HEK293T (cell line): ENCODE data around the gene MARCHF4.

ENCODE experiments used
- CTCF ChIA-PET: fragments of 350-600 bp; formaldehyde crosslinking; extraction: SDS; loops from one replicate; lab custom pipeline; 2021; ENCODE audit warnings: antibody characterized with exemption, inconsistent platforms; lab: Yijun Ruan, JAX
- POLR2A ChIA-PET: fragments of 350-600 bp; formaldehyde crosslinking; extraction: SDS; loops from one replicate; lab custom pipeline; 2020; ENCODE audit warnings: antibody characterized with exemption, inconsistent platforms; lab: Yijun Ruan, JAX
- DNase-seq: peaks from one replicate; pipeline ENCODE4 v3.0.0; 2012; ENCODE audit warnings: mixed read lengths; ENCODE audit errors: extremely low spot score
- ARNT ChIP-seq: fragments of 450-650 bp; IDR thresholded peaks from 2 replicates; pipeline ENCODE4 v1.6.1; 2017; ENCODE audit warnings: mild to moderate bottlenecking
- BHLHE40 ChIP-seq: fragments of 450-650 bp; IDR thresholded peaks from 2 replicates; pipeline ENCODE4 v1.6.1; 2016; ENCODE audit warnings: mild to moderate bottlenecking, moderate library complexity, borderline replicate concordance
- CTBP1 ChIP-seq: fragments of 450-650 bp; IDR thresholded peaks from 2 replicates; pipeline ENCODE4 v1.6.1; 2016; ENCODE audit warnings: borderline replicate concordance
- ELF4 ChIP-seq: fragments of 450-650 bp; IDR thresholded peaks from 2 replicates; pipeline ENCODE4 v1.6.1; 2017; ENCODE audit warnings: antibody characterized with exemption
- FOXA1 ChIP-seq: fragments of 450-650 bp; IDR thresholded peaks from 2 replicates; pipeline ENCODE4 v1.6.1; 2016; ENCODE audit warnings: mild to moderate bottlenecking
- FOXK2 ChIP-seq: fragments of 450-650 bp; IDR thresholded peaks from 2 replicates; pipeline ENCODE4 v1.6.1; 2016; ENCODE audit warnings: mild to moderate bottlenecking
- FOXM1 ChIP-seq: fragments of 450-650 bp; IDR thresholded peaks from 2 replicates; pipeline ENCODE4 v1.6.1; 2017; ENCODE audit warnings: mild to moderate bottlenecking, borderline replicate concordance
- HDGF ChIP-seq: fragments of 450-650 bp; IDR thresholded peaks from 2 replicates; pipeline ENCODE4 v1.6.1; 2017; ENCODE audit warnings: antibody characterized with exemption, borderline replicate concordance
- L3MBTL2 ChIP-seq: fragments of 450-650 bp; conservative IDR thresholded peaks from 2 replicates; pipeline ENCODE4 v1.6.1; 2016; ENCODE audit warnings: mild to moderate bottlenecking
- LEF1 ChIP-seq: fragments of 450-650 bp; IDR thresholded peaks from 2 replicates; pipeline ENCODE4 v1.6.1; 2017; ENCODE audit warnings: mild to moderate bottlenecking, borderline replicate concordance
- NFRKB ChIP-seq: fragments of 450-650 bp; IDR thresholded peaks from 2 replicates; pipeline ENCODE4 v1.6.1; 2016; ENCODE audit warnings: mild to moderate bottlenecking, moderate library complexity
- SP1 ChIP-seq: fragments of 450-650 bp; IDR thresholded peaks from 2 replicates; pipeline ENCODE4 v1.6.1; 2017
- SUZ12 ChIP-seq: fragments of 450-650 bp; IDR thresholded peaks from 2 replicates; pipeline ENCODE4 v1.6.1; 2016; ENCODE audit warnings: mild to moderate bottlenecking
- TARDBP ChIP-seq: fragments of 450-650 bp; IDR thresholded peaks from 2 replicates; pipeline ENCODE4 v1.6.1; 2016
- ZNF384 ChIP-seq: fragments of 450-650 bp; IDR thresholded peaks from 2 replicates; pipeline ENCODE4 v1.6.1; 2016
- TF ChIP-seq, protein P1 (sequence below): fragments of 450-650 bp; IDR thresholded peaks from 2 replicates; pipeline ENCODE4 v1.6.1; 2016

Gene MARCHF4

DNA sequence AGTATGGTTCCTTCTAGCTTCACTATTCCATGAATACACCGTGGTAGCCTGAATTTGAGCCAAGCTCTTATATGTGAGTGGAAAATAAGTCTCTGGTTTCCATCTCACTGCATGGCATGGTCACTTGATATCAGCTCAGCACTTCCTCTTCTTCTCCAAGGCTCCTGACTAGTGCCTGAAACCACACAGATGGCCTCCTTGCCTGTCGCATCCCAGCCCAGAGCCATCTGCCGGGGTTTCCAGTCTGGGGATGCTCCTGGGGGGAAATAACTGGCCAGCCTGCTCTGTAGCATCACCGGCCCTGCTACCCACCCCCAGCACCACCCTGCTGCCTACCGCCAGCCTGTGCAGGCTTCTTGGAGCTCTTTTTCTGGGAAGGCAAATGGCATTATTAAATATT is 7.7 kb upstream of the MARCHF4 start:
- CTCF ChIA-PET = no interaction called here
- TF ChIP-seq SUZ12 (no peak), FOXK2 (no peak), NFRKB (no peak), L3MBTL2 (no peak), LEF1 (no peak), ELF4 (no peak), BHLHE40 (no peak), HDGF (no peak), ARNT (no peak)
- TF ChIP-seq, protein P1, sequence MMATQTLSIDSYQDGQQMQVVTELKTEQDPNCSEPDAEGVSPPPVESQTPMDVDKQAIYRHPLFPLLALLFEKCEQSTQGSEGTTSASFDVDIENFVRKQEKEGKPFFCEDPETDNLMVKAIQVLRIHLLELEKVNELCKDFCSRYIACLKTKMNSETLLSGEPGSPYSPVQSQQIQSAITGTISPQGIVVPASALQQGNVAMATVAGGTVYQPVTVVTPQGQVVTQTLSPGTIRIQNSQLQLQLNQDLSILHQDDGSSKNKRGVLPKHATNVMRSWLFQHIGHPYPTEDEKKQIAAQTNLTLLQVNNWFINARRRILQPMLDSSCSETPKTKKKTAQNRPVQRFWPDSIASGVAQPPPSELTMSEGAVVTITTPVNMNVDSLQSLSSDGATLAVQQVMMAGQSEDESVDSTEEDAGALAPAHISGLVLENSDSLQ = no peak
- POLR2A ChIA-PET = no interaction called here
- no peak for DNase-seq

DNA sequence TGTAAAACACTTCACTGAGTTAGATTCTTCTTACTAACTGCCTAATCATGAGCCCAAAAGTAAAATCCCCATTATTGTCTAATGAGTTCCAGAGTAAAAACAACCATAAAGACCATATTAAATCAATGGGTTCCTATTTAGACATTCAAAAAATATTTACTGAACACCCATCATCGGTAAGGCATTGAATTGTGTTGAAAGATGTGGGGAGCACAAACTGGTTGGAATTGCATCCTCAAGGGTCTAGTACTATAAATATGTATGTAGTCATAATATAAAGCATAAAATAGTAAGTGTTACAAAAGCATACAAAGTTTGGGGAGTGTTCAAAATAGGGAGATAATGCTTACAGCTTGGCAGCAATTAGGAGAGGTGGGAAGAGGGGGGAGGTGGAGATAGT is 3.0 kb upstream of the MARCHF4 start:
- TF ChIP-seq ZNF384 (no peak), NFRKB (no peak), ELF4 (no peak), LEF1 (no peak), TARDBP (no peak), SUZ12 (no peak), CTBP1 (no peak), HDGF (no peak), FOXM1 (no peak)
- TF ChIP-seq, protein P1 = no peak

DNA sequence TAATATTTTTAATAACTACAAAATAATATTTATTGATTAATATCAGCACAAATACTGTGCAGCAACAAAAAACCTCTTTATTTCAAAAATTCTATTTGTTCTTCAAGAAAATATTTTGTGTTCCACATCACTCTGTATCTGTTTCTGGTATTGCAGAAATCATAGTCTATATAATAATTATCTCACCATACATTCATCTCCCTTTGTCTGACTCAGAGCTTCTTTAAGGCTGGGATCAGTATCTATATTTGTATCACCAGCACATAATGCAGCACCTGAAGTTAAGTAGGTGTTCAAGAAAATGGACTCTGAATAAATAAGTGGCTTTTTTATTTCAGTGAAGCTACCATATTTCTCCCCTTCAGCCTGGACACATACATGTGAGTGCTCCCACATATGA is 1.6 kb upstream of the MARCHF4 start:
- POLR2A ChIA-PET = no interaction called here
- CTCF ChIA-PET = no interaction called here
- no peak for TF ChIP-seq ARNT
- no peak for TF ChIP-seq FOXK2
- TF ChIP-seq ELF4 = no peak
- no peak for TF ChIP-seq TARDBP
- DNase-seq = no peak

More for the DNA sequence above, 3.0 kb upstream of the MARCHF4 start:
- POLR2A ChIA-PET = no interaction called here
- CTCF ChIA-PET = no interaction called here
- no peak for DNase-seq

DNA sequence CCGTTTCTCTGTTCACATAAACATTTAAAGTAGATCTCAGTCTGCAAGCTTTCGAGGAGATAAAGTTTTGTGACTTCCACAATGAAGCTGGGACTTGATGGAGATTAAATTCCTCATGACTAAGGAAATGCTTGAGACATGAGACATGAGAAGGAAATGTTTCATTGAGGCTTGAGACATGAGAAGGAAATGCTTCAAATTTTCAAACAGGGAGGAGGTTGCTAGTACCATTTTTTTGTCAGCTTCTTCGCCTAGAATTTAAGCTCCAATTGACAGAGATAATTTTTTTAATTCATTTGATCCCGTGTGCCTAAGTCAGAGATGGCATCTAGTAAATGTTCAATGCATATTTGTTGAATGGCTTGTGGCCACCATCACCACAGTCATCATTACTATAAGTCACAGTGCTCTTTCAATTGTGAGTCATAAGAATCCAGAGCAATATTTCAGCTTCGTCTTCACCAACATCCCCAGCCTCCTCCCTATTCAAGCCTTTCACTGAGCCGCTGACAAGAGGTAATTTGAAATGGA is 543 bp upstream of the MARCHF4 start:
- ChIA-PET CTCF (no interaction called here), POLR2A (interaction anchor here (0.6 kb wide), 1 partner anchor 10 kb away, joined by 3 read pairs; no protein-coding TSS in a partner anchor)
- no peak for DNase-seq
- TF ChIP-seq FOXM1 (no peak), HDGF (no peak), NFRKB (no peak), FOXA1 (no peak), TARDBP (no peak), SUZ12 (no peak), LEF1 (no peak), ZNF384 (no peak), L3MBTL2 (no peak), ELF4 (no peak), FOXK2 (no peak), BHLHE40 (no peak), CTBP1 (no peak), SP1 (no peak)
- TF ChIP-seq, protein P1 = no peak

DNA sequence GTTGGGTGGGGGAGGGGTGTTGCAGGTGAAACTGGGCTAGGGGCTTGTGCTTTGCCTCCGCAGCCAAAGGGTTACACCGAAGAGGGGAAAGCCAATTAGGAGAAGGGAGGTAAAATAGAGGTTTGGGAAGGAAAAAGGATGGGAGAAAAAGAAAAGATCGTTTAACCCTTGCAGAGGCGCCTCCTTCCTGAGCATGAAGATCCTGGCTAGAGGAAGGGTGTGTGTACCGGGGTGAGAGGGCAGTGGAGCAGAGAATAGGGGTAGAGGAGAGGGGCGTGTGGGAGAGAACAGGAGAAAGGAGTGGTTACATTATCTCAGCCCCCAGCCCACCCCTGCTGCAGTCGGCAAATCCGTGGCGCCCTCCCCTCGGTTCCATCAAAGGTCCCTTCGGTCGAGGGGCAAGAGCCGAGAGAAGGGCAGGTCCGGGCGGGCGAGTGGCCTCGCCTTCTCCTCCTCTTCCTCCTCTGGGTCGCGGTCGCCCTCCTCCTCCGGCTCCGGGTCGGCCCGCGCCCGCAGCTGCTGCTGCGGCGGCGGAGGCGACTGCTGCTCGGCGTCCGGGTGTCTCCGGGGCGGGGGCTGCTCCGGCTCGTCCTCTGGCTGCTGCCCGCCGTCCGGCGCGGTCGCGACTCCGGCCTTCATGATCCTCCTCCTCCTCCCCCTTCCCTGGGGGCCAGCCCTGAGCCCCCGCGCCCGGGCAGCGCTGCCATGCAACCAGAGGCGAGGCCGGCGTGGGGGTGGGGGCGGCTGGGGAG is 1.1 kb downstream of the MARCHF4 start:
- TF ChIP-seq FOXK2 (no peak), LEF1 (no peak), SUZ12 (no peak), ELF4 (no peak), ZNF384 (no peak), TARDBP (no peak), CTBP1 (no peak), BHLHE40 (no peak), FOXM1 (no peak), L3MBTL2 (no peak), NFRKB (no peak), ARNT (no peak), SP1 (no peak)
- TF ChIP-seq, protein P1 = no peak
- ChIA-PET CTCF (no interaction called here), POLR2A (no interaction called here)
- DNase-seq = peak; percentile 30

DNA sequence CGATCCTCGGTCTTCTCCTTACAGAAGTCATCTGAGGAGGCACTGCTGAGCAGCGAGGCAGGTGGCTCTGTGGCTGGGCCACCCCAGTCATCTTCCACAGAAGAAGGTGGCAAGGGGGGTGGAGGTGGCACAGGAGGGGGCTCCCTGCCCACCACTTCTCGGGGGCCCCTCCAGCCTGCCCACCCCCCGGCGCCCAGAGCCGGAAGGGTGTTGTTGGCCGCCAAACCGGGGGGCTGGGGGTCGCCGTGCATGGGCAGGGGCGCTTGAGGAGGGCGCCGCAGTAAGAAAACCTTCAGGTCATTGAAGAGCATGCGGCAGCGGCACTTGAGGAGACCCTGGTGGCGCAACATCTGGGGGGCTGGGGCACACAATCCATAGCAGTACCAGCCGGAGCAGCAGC is 2.5 kb downstream of the MARCHF4 start:
- ChIA-PET CTCF (no interaction called here), POLR2A (no interaction called here)
- no peak for DNase-seq

More for the DNA sequence above, 2.5 kb downstream of the MARCHF4 start:
- TF ChIP-seq NFRKB = no peak
- no peak for TF ChIP-seq TARDBP
- no peak for TF ChIP-seq FOXK2
- TF ChIP-seq ARNT = no peak
- TF ChIP-seq FOXA1 = no peak
- TF ChIP-seq CTBP1 = no peak
- TF ChIP-seq HDGF = no peak
- no peak for TF ChIP-seq FOXM1
- TF ChIP-seq L3MBTL2 = no peak
- no peak for TF ChIP-seq LEF1
- TF ChIP-seq ELF4 = no peak
- TF ChIP-seq, protein P1 = no peak
